ENCODE measurements around the gene GSTT2. TPM values are rescaled to one million over a fixed set of nuclear protein-coding genes. Genes with fewer than 3 reads are reported as not detected.

GSTT2 gene
- total RNA-seq, 1 donor from 2014 or later: 1.1 TPM

Other genes with a start within 250 kb of the GSTT2 start
- 6.1 TPM for gene ZNF70, start 229.0 kb upstream of the GSTT2 start, total RNA-seq
- gene VPREB3, start 225.7 kb upstream of the GSTT2 start, total RNA-seq: not detected
- gene C22orf15, start 217.1 kb upstream of the GSTT2 start, total RNA-seq: not detected
- gene CHCHD10, start 212.2 kb upstream of the GSTT2 start, total RNA-seq: 102 TPM
- gene MMP11, start 207.3 kb upstream of the GSTT2 start, total RNA-seq: 1.9 TPM
- gene SMARCB1, start 193.2 kb upstream of the GSTT2 start, total RNA-seq: 59.6 TPM
- gene DERL3, start 141.1 kb upstream of the GSTT2 start, total RNA-seq: 3.8 TPM
- 13.2 TPM for gene SLC2A11, start 122.3 kb upstream of the GSTT2 start, total RNA-seq
- gene MIF, start 85.8 kb upstream of the GSTT2 start, total RNA-seq: 236 TPM
- 9.8 TPM for gene GSTT2B, start 18.9 kb upstream of the GSTT2 start, total RNA-seq
- gene DDTL, start 13.2 kb upstream of the GSTT2 start, total RNA-seq: 2.5 TPM
- gene DDT, start 5.7 kb upstream of the GSTT2 start, total RNA-seq: 88.7 TPM
- gene GSTT4, start 25.3 kb downstream of the GSTT2 start, total RNA-seq: not detected
- gene CABIN1, start 31.2 kb downstream of the GSTT2 start, total RNA-seq: 92.0 TPM
- 277 TPM for gene SUSD2, start 201.4 kb downstream of the GSTT2 start, total RNA-seq

Data from upper lobe of right lung (tissue), 1 donor.